Spleen (tissue), 7 donors: Measurements from ENCODE around the gene RASSF5.

Experiments used
- POLR2A ChIP-seq, 3 donors: fragments of 450-650 bp; IDR thresholded peaks; one replicate each; pipeline ENCODE4 v1.5.1; 2017; ENCODE audit warnings: antibody characterized with exemption in 3 of 3, mild to moderate bottlenecking in 1 of 3
- TF ChIP-seq, protein P1 (sequence below), 11 experiments: fragments of 200-600 bp in 7 of 11; fragments of 450-650 bp in 4 of 11; sonication (generic) in 4 of 11; IDR thresholded peaks in 8 of 11; conservative IDR thresholded peaks in 3 of 11; 1 replicate in 7 of 11; 2 replicates in 4 of 11; pipeline versions ENCODE4 v1.4.0 to v1.8.0; 2016 to 2021; ENCODE audit warnings: antibody characterized with exemption in 11 of 11, inconsistent platforms in 4 of 11, mild to moderate bottlenecking in 1 of 11
- donor health status: DM: no; HTN: no; CAD: no; lungs with moderate emphysema.
- donor health status: DM: no; HTN: no; CAD: no.
- donor health status: DM: no; HTN: no; CAD: no.

DNA sequence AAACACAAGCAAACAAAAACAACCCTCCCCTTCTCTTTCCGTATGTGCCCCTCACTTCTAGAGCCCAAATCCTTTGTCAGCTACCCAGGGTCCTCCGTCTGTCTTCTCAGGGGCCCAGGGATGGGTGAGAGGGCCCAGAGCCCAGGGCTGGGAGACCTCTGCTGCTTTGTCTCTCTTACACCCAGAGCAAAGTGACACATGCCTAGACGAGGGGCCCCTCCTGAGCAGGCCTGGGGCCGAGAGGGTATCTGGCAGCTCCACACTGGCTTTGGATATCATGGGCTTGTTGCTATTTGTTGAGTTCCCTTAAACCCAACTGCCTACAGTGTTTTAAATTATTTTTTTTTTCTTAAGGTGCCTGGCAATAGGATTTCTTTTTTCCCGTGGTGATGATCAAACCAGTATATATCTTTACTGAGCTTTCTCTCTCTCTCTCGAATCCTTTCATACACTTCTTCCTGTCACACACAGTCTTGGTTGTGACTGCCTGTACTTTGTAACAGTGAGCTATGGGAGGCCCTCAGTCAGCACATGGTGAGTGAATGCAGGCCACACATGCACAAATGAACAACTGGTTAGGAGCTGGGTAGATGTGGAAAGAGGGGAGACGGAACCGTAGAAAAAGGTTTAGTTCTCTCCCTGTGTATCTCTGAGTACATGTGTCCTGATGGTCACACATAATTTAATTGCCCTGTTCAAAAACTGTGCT is 14.5 kb downstream of the RASSF5 start:
- TF ChIP-seq, protein P1, sequence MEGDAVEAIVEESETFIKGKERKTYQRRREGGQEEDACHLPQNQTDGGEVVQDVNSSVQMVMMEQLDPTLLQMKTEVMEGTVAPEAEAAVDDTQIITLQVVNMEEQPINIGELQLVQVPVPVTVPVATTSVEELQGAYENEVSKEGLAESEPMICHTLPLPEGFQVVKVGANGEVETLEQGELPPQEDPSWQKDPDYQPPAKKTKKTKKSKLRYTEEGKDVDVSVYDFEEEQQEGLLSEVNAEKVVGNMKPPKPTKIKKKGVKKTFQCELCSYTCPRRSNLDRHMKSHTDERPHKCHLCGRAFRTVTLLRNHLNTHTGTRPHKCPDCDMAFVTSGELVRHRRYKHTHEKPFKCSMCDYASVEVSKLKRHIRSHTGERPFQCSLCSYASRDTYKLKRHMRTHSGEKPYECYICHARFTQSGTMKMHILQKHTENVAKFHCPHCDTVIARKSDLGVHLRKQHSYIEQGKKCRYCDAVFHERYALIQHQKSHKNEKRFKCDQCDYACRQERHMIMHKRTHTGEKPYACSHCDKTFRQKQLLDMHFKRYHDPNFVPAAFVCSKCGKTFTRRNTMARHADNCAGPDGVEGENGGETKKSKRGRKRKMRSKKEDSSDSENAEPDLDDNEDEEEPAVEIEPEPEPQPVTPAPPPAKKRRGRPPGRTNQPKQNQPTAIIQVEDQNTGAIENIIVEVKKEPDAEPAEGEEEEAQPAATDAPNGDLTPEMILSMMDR (IDR thresholded peaks at IDR 0.05 in 8 of 11, conservative IDR thresholded peaks at IDR 0.05 in 3 of 11): no peak
- no peak for TF ChIP-seq POLR2A (IDR thresholded peaks at IDR 0.05)
